Glutamatergic neuron (in vitro differentiated cells): ENCODE measurements around the gene TRIM63. TPM values are rescaled to one million over a fixed set of nuclear protein-coding genes. Genes with fewer than 3 reads are reported as not detected.
"Not testable (repeated sequence)": the region's sequence is repeated elsewhere in the genome, so short reads cannot be mapped to it uniquely, and the experiment has no call there.

Experiments used
- DNase-seq: peaks from one replicate; pipeline ENCODE4 v3.0.0; 2022
- H3K27ac Mint-ChIP-seq: one replicate; pipeline ENCODE4 v1.8.0; 2020; ENCODE audit warnings: mild to moderate bottlenecking, mixed read lengths, inconsistent platforms; ENCODE audit not compliant: unreplicated experiment
- H3K27me3 Mint-ChIP-seq: one replicate; pipeline ENCODE4 v1.8.0; 2020; ENCODE audit warnings: mild to moderate bottlenecking, moderate library complexity, mixed read lengths, inconsistent platforms; ENCODE audit not compliant: unreplicated experiment
- H3K36me3 Mint-ChIP-seq: one replicate; pipeline ENCODE4 v1.8.0; 2020; ENCODE audit warnings: mild to moderate bottlenecking, mixed read lengths, inconsistent platforms; ENCODE audit not compliant: unreplicated experiment
- H3K4me1 Mint-ChIP-seq: one replicate; pipeline ENCODE4 v1.8.0; 2020; ENCODE audit warnings: mild to moderate bottlenecking, low read depth, mixed read lengths, inconsistent platforms; ENCODE audit not compliant: unreplicated experiment
- H3K4me3 Mint-ChIP-seq: one replicate; pipeline ENCODE4 v1.8.0; 2020; ENCODE audit warnings: mild to moderate bottlenecking, mixed read lengths, inconsistent platforms; ENCODE audit not compliant: unreplicated experiment
- H3K9me3 Mint-ChIP-seq: one replicate; pipeline ENCODE4 v1.8.0; 2020; ENCODE audit warnings: mild to moderate bottlenecking, moderate library complexity, mixed read lengths, inconsistent platforms; ENCODE audit not compliant: unreplicated experiment
- total RNA-seq: library from RNA; stranded (reverse); fragmentation: NEBNext Ultra II Directional; extraction: Animal tissue kit (Norgen Biotek cat#: 25700); gene quantifications from one replicate; pipeline ENCODE4 v1.2.1, GENCODE V29; 2021; ENCODE audit not compliant: unreplicated experiment
- TF ChIP-seq, protein P1 (sequence below): fragments of 200-600 bp; sonication (generic); IDR thresholded peaks from one replicate; pipeline ENCODE4 v1.5.0; 2021; ENCODE audit not compliant: partially characterized antibody, unreplicated experiment

TRIM63 gene
- total RNA-seq, 1 donor from 2014 or later = not detected

DNA sequence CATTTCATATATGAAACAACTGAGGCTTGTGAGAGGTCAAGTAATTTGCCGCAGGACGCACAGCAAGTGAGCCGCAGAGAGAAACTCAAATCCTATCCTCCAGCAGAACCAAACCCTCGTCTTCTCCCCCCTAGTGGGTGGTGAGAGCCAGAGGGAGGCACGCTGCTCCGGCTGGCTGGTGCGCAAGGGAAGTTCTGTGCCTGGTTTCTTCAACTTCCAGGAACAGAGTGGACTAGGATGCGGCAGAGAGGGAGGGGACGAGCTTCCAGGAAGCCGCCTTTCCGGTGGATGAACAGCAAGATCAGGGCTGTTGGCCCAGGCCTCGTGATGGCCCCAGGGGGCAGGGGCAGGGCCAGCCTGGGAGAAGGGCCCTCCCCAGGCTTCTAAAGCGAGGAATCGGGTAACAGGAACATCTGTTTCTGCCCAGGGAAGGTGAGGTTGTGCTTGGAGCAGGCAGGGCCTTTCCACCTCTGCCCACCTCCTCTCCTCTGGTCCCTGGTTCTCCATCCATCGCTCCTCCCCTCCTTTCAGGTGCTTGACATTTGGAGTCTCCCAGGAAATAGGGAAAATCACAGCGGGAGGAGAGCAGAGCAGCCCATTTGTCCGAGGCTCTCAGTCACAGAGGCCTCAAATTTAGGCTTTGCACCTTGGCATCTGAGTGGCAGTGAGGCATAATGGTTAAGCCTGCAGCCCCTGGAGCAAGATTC lies 27.4 kb upstream of the TRIM63 start:
- peaks cover 3% of the 10 kb centered on the region for H3K27me3 Mint-ChIP-seq
- peaks cover 3% of the 10 kb centered on the region for H3K9me3 Mint-ChIP-seq
- TF ChIP-seq, protein P1, sequence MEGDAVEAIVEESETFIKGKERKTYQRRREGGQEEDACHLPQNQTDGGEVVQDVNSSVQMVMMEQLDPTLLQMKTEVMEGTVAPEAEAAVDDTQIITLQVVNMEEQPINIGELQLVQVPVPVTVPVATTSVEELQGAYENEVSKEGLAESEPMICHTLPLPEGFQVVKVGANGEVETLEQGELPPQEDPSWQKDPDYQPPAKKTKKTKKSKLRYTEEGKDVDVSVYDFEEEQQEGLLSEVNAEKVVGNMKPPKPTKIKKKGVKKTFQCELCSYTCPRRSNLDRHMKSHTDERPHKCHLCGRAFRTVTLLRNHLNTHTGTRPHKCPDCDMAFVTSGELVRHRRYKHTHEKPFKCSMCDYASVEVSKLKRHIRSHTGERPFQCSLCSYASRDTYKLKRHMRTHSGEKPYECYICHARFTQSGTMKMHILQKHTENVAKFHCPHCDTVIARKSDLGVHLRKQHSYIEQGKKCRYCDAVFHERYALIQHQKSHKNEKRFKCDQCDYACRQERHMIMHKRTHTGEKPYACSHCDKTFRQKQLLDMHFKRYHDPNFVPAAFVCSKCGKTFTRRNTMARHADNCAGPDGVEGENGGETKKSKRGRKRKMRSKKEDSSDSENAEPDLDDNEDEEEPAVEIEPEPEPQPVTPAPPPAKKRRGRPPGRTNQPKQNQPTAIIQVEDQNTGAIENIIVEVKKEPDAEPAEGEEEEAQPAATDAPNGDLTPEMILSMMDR = no peak
- H3K4me3 Mint-ChIP-seq = no peak overlapping the region
- peaks cover 3% of the 10 kb centered on the region for H3K36me3 Mint-ChIP-seq
- DNase-seq = peak; percentile 24
- no peak overlapping the region for H3K27ac Mint-ChIP-seq
- peaks cover 6% of the 10 kb centered on the region for H3K4me1 Mint-ChIP-seq

DNA sequence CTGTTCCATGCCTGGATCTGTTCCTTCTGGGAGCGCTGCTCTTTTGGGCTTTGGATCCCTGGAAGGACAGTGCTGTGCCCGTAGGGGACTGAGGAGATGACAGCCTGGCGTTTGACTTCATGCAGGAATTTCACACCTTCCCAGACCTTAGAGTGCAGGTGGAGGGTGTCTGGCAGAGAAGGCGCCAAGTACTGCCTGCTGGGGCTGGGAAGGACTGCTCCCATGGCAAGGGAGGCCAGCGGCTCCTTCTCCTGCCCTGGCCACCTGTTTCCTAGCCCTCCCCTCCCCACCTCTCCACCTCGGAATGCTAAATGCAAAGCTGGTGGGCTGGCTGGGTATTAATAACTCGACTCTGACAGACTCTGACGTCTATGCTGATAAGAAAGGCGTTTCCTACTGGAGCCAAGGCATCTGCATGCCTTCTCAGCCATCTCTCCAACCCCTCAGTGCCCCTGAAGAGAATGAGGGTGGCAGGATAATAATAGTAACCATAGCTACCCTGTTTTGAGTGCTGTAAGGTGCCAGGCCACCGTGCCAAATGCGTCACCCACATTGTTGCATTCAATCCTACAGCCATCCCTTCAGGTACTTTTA lies 26.7 kb upstream of the TRIM63 start:
- no peak overlapping the region for H3K27ac Mint-ChIP-seq
- TF ChIP-seq, protein P1 = no peak

DNA sequence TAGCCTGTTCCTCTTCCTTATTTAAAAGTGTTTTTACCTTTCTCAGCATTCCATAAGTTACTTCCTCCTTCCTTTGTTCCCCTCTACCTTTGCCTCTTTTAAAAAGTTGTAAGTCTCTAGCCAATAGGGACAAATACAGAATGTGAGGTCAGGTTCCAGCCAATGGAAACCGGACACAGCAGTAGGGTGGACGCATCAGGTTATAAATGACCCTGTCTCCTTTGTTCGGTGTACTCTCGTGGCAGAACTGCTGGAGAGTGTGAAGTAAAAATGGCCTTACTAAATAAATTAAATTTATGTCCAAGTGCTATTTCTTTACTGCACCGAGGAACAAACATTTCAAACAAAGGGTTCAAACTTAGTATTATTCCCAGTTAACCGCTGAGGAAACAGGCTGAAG lies 26.1 kb upstream of the TRIM63 start:
- not testable (repeated sequence) for DNase-seq, H3K27ac Mint-ChIP-seq, H3K27me3 Mint-ChIP-seq, H3K4me1 Mint-ChIP-seq, H3K36me3 Mint-ChIP-seq, H3K9me3 Mint-ChIP-seq, H3K4me3 Mint-ChIP-seq

More for the DNA sequence above, 26.7 kb upstream of the TRIM63 start:
- peaks cover 5% of the 10 kb centered on the region for H3K27me3 Mint-ChIP-seq
- H3K4me1 Mint-ChIP-seq = peaks cover 6% of the 10 kb centered on the region
- DNase-seq = no peak
- H3K36me3 Mint-ChIP-seq = peaks cover 3% of the 10 kb centered on the region
- no peak overlapping the region for H3K4me3 Mint-ChIP-seq
- H3K9me3 Mint-ChIP-seq = peaks cover 3% of the 10 kb centered on the region

DNA sequence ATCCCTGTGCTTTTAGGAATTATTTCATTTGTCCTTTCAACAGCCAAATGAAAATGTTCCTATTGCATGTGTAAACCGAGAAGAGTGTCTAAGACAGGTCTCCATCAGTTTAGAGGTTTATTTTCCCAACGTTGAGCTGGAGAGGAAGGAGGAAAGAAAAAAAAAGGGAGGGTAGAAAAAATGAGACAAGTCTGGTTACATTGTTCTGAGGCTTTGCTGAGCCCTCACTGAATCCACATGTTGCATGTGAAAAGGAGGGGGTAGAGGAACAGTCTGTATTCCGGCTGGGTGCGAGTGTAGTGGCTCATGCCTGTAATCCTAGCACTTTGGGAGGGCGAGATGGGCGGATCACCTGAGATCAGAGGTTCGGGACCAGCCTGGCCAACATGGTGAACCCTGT lies 25.0 kb upstream of the TRIM63 start:
- Mint-ChIP-seq H3K27me3 (peaks cover 5% of the 10 kb centered on the region), H3K9me3 (peaks cover 3% of the 10 kb centered on the region), H3K36me3 (peaks cover 3% of the 10 kb centered on the region), H3K4me1 (peaks cover 6% of the 10 kb centered on the region), H3K4me3 (no peak overlapping the region), H3K27ac (no peak overlapping the region)
- DNase-seq = no peak
- TF ChIP-seq, protein P1 = no peak

DNA sequence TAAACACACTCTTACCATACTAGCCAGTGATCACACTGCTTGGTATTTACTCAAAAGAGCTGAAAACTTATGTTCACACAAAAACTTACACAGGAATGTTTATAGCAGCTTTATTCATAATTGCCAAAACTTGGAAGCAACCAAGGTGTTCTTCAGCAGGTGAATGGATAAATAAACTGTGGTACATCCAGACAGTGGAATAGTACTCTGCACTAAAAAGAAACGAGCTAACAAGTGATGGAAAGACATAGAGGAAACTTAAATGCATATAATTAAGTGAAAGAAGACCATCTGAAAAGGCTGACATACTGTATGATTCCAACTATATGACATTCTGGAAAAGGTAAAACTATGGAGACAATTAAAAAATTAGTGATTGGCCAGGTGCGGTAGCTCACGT lies 23.5 kb upstream of the TRIM63 start:
- Mint-ChIP-seq H3K9me3 (peaks cover 3% of the 10 kb centered on the region), H3K4me3 (no peak overlapping the region), H3K4me1 (peaks cover 6% of the 10 kb centered on the region), H3K27ac (no peak overlapping the region), H3K27me3 (peaks cover 5% of the 10 kb centered on the region), H3K36me3 (peaks cover 3% of the 10 kb centered on the region)
- TF ChIP-seq, protein P1 = no peak
- no peak for DNase-seq
